A204.1 (cell line): ENCODE measurements around the gene GALNTL6.
"Not testable (repeated sequence)": the region's sequence is repeated elsewhere in the genome, so short reads cannot be mapped to it uniquely, and the experiment has no call there.

ENCODE experiments used
- FAIRE-seq: peaks from 2 replicates; lab custom pipeline; 2012; peaks lifted over from hg19 to GRCh38; lab: Jason Lieb, UNC

The GALNTL6 gene

GRCh38 chr4:173025131-173025530 is 1211.9 kb downstream of the GALNTL6 start:
- peak; percentile 48 for FAIRE-seq

DNA sequence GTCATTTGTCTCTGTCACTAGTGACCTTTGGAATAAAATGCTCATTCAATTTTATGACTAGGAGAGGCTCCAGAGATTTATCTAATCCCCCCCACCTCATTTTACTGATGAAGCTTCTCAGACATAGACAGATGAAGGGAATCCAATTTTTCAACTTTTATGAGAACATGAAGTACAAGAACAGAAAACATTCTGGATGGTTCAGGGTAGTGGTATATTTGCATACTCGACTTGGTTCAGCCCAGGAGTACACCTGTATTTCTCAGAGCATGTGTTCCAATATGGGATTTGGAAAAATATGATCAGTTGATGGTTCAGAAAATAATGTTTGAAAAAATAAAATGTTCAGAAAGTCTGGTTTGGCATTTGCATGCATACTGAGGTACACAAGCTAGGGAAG is 1224.0 kb downstream of the GALNTL6 start:
- FAIRE-seq: no peak

- no peak for FAIRE-seq
Measured at GRCh38 chr4:173038192-173038896, 1225.1 kb downstream of the GALNTL6 start.

- FAIRE-seq: no peak
Measured at GRCh38 chr4:173039617-173040577, 1226.7 kb downstream of the GALNTL6 start.

- no peak for FAIRE-seq
Measured at GRCh38 chr4:173041482-173041881, 1228.3 kb downstream of the GALNTL6 start.

- not testable (repeated sequence) for FAIRE-seq
Measured at GRCh38 chr4:173042139-173042538, 1228.9 kb downstream of the GALNTL6 start.

- FAIRE-seq: peak; percentile 99
Measured at GRCh38 chr4:173044340-173044739, 1231.1 kb downstream of the GALNTL6 start.

DNA sequence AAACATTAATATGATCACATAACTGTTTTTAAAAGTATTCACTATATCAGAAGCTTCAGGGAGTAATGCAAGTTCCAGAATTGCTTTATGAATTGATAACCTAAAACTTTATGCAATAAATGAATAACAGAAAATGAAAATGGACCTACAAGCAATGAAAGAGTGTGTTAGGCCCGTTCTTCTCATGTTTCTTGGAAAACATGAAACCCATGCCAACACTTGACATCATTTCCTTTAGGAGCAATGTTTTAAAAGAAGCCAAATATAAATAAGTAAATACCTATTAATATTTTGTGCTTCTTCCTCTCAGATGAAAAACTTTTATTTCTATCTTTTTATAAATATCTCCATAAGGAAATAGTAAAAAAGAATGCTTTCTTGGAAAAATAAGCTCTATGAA is 1232.4 kb downstream of the GALNTL6 start:
- FAIRE-seq: no peak

DNA sequence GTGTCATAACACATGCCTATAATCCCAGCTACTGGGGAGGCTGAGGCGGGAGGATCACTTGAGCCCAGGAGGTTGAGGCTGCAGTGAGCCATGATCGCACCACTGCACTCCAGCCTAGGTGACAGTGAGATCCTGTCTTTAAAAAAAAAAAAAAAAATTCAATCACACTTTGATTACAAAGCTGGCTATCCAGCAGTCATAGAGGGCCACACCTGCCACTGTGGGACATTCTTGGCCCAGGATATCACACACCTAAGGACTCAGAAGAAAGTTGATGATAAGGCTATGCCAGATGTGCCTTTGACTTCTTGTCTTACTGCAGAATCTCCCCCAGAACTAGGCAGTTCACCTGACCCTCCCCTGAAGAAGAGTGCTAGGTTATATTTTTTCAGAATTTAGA is 1232.9 kb downstream of the GALNTL6 start:
- no peak for FAIRE-seq

DNA sequence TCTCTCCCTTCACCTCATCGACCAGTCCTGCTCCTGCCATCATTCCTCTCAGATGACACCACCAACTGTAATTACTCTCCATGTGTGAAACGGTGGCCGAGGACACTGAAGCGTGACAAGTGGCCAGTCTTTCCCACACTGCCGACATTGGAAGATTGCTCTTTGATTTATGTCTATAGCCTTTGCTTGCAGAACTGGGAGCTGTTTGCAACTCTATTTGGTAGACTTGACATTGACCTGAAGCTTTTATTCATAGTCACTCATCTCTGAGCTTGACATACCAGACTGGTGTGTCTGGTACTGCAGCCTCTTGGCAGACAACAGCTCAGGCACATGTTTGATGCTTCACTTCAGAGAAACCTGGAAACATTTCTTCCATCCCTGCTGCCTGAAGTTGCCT is 1233.6 kb downstream of the GALNTL6 start:
- FAIRE-seq: no peak

DNA sequence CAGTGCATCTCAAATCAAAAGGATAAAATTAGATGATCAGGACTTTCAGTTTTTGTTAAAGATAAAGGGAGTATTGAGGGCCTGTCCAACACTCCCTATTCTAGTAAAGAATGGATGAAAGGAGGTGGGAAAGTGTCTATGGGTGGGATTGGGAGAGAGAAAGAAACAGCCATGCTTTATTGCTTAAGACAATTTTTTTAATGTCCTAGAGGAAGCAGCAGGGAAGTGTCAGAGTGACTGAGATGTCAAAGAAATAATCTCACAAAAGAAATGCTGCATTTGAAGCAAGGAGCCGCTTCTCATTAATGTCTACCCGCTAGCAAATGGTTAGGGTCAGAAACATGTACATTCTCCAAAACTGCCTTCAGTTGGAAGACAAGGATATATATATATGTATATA is 1238.0 kb downstream of the GALNTL6 start:
- FAIRE-seq: no peak

DNA sequence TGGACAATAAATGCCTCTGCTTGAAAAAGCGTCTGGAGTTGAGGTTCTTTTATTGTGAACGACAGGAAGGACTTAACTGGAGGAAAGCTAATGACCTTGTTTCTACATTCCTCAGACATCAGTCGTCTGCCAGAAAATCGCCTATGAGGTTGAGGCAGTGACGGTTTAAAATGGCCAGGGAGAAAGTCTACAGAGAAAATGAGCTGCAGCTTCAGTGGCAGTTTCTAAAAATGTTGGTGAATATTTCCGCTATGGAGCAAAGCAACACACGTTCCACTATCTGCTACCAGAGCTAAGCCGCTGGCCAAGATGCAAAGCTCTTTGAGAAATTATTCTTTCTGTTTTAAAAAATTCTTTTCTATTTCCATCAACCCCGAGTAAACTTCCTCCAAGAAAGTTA is 1238.5 kb downstream of the GALNTL6 start:
- no peak for FAIRE-seq

DNA sequence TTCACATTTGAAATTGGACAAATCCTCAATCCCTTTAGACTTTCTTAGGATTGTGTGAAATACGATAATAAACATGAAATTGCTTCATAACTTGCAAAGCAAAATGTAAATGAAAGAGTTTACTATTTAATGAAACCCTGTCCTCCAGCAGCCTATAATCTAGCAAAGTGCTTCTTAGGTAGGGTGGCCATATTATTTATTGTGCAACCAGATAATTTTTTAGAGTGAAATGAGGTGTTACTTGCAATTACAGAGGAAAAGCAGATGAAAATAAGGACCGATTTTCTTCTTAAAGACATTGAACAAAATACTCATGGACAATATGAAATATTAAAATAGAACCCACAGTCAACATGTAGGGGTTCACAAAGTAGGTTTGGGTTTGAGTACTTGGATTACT is 1239.2 kb downstream of the GALNTL6 start:
- no peak for FAIRE-seq

DNA sequence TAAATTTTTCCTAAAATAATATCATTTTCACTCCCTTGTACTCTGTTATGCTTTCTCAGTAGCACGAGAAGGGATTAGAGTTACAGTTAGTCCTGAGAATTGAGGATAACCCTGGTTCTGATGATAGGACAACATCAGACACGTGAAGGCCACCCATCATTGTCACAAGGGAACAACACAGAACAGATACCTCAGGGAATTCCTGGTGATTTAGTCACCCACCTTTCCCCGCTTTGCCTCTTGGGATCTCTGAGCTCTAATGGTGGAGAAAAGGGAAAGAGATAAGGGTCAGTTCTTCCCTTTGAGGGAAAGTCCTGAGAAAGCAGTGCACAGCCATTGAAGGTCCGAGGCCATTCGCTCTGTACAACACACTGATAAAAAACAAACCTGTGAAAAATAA is 1243.1 kb downstream of the GALNTL6 start:
- FAIRE-seq: no peak

- no peak for FAIRE-seq
Measured at GRCh38 chr4:173056710-173057109, 1243.5 kb downstream of the GALNTL6 start.

DNA sequence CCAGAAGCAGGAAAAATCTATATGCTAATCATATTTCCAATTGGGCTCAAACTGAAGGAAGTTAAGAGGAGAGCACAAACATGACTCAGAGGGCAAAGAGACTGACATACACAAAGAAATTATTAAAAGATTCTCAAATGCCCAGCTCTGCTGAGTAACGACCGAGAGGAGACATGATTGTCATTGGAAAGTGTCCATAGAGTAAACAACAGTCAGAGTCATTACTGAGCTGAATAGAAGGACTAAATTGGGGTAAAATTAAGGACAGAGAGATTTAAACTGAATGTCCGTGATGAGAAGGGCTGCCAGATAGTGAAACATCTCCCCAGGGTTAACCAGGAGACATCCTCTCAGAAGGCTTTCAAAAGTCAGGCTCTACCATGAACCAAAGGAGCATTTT is 1244.2 kb downstream of the GALNTL6 start:
- no peak for FAIRE-seq

GRCh38 chr4:173057901-173058300 is 1244.7 kb downstream of the GALNTL6 start:
- FAIRE-seq: no peak

DNA sequence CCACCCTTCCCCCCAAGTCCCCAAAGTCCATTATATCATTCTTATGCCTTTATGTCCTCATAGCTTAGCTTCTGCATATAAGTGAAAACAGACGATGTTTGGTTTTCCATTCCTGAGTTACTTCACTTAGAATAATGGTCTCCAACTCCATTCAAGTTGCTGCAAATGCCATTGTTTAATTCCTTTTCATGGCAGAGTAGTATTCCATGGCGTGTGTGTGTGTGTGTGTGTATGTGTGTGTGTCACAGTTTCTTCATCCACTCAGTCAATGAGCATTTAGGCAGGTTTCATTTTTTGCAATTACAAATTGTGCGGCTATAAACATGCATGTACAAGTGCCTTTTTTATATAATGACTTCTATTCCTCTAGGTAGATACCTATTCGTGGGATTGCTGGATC is 1248.0 kb downstream of the GALNTL6 start:
- no peak for FAIRE-seq

DNA sequence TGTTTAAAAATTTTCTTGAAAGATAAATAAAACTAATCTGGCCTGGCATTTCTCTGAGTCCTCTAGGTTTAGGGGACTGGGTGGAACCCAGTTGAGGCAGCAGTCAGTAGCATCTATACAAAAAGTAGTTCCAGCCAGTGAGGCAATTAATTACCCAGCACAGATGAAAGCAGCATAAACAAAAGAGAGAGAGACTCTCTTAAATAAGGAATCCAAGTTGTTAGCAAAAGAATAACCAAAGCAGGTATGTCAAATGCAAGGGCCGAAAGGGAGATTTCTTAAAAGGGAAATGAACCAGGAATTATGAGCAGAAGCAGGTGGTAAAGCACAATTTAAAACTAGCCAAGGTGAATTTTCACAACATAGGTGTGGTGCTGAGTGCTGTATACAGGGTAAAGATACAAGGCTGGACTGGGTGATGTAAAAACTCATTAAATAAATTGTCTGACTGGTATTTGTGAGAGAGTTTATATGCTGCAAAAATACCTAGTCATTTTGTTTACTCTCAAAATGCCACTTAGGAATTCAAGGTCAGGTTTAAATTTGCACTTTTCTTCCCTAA is 1260.8 kb downstream of the GALNTL6 start:
- FAIRE-seq: no peak

DNA sequence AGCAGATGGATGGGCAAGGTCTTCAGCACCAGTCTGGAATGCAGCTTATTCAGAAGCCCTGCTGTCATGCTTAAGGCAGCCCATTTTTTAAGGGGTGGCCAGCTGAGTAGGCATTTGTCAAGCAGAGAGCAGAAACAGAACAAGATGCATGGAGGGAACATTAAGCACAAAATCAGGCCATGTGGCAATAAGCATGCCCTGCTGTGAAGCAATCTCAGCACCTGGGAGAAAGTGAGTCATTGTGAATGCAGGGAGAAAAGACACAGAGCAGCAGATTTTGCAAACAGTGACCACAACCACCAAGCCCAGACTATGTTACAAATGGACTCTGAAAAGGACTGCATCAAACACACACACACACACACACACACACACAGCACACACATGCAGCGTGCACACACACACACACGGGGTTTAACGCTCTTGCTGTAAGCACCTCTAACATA is 1261.3 kb downstream of the GALNTL6 start:
- FAIRE-seq: no peak

GRCh38 chr4:173076903-173077634 is 1263.9 kb downstream of the GALNTL6 start:
- FAIRE-seq: no peak

- no peak for FAIRE-seq
Measured at GRCh38 chr4:173088144-173088543, 1274.9 kb downstream of the GALNTL6 start.
